ENCODE results near the gene TRAPPC2L. TPM values are rescaled to one million over a fixed set of nuclear protein-coding genes. Genes with fewer than 3 reads are reported as not detected.

Gene TRAPPC2L
- total RNA-seq, 2 experiments from 2014 or later, result 27.6 to 44.9 TPM

GRCh38 chr16:88886420-88886844 is 29.5 kb downstream of the TRAPPC2L start:
- TF ChIP-seq, protein P1, sequence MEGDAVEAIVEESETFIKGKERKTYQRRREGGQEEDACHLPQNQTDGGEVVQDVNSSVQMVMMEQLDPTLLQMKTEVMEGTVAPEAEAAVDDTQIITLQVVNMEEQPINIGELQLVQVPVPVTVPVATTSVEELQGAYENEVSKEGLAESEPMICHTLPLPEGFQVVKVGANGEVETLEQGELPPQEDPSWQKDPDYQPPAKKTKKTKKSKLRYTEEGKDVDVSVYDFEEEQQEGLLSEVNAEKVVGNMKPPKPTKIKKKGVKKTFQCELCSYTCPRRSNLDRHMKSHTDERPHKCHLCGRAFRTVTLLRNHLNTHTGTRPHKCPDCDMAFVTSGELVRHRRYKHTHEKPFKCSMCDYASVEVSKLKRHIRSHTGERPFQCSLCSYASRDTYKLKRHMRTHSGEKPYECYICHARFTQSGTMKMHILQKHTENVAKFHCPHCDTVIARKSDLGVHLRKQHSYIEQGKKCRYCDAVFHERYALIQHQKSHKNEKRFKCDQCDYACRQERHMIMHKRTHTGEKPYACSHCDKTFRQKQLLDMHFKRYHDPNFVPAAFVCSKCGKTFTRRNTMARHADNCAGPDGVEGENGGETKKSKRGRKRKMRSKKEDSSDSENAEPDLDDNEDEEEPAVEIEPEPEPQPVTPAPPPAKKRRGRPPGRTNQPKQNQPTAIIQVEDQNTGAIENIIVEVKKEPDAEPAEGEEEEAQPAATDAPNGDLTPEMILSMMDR (conservative IDR thresholded peaks at IDR 0.05; ENCODE audit: low read length), result no peak
- TF ChIP-seq EZH2phosphoT487 (IDR thresholded peaks at IDR 0.05; ENCODE audit: borderline replicate concordance, low read depth, low read length), result no peak

DNA sequence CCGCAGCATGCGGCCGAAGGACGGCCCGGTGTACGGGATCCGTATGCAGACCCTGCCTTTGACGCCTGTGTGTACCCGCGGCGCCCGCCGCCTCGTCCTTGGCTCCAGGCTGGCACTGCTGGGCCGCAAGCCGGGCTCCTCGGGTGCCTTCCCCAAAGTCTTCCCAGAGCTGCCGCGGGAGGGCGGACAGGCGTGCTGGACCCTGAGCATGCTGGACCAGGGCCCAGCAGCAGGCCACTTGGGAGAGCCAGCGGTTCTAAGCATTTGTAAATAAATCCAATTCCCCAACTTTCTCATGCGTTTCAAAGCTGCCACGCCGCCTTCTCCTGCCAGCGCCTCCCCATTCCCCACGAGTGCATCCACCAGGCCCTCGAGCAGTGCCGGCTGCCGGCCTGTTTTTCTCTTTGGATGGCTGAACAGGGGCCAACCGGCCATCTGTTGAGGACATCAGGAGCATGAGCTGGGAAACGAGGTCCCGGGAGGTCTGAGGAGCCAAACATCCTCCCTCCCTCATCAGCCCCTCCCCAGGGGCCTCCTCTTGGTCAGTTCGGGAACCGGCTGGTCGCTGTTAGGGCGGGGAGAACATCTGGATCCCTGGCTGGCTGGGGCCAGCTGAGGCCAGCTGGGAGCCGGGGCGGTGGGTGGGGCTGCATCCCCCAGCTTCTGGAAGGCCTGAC is 30.1 kb downstream of the TRAPPC2L start:
- Histone ChIP-seq H3K79me2 (ENCODE audit: insufficient read depth, low read depth, low read length) (no peaks in the 10 kb centered on the region), H4K20me1 (ENCODE audit: insufficient read depth, low read length) (no peaks in the 10 kb centered on the region), H3K4me2 (ENCODE audit: low read length) (no peak overlapping the region), H3K4me1 (ENCODE audit: insufficient read depth, low read length, poor library complexity, severe bottlenecking) (no peaks in the 10 kb centered on the region), H2AFZ (ENCODE audit: low read length) (no peak overlapping the region), H3K9me3 (ENCODE audit: low read length) (no peaks in the 10 kb centered on the region), H3K36me3 (ENCODE audit: insufficient read depth, low read length) (no peaks in the 10 kb centered on the region), H3K9me2 (ENCODE audit: insufficient read depth, low read length) (no peaks in the 10 kb centered on the region), H3K4me3 (ENCODE audit: low read depth, low read length, poor library complexity, severe bottlenecking) (no peak overlapping the region), H3K27ac (ENCODE audit: low read depth, low read length, poor library complexity, severe bottlenecking) (no peak overlapping the region)
- no peak for DNase-seq (ENCODE audit: low spot score)
- no TSS peak for BruUV-seq (replicated peaks)
- POLR2A ChIA-PET, result no interaction called here
- TF ChIP-seq EZH2phosphoT487 (IDR thresholded peaks at IDR 0.05; ENCODE audit: borderline replicate concordance, low read depth, low read length), result no peak
- TF ChIP-seq, protein P1 (conservative IDR thresholded peaks at IDR 0.05; ENCODE audit: low read length), result no peak
- intact Hi-C loops (cut with micrococcal nuclease; ENCODE audit: unreplicated experiment), result no loop called here
- CTCF ChIA-PET (ENCODE audit: unreplicated experiment), result no interaction called here

More at GRCh38 chr16:88886420-88886844, 29.5 kb downstream of the TRAPPC2L start:
- DNase-seq (ENCODE audit: low spot score), result no peak
- Histone ChIP-seq H4K20me1 (ENCODE audit: insufficient read depth, low read length) (no peaks in the 10 kb centered on the region), H3K4me2 (ENCODE audit: low read length) (no peak overlapping the region), H3K36me3 (ENCODE audit: insufficient read depth, low read length) (no peaks in the 10 kb centered on the region), H3K4me1 (ENCODE audit: insufficient read depth, low read length, poor library complexity, severe bottlenecking) (no peaks in the 10 kb centered on the region), H3K9me2 (ENCODE audit: insufficient read depth, low read length) (no peaks in the 10 kb centered on the region), H3K27ac (ENCODE audit: low read depth, low read length, poor library complexity, severe bottlenecking) (no peak overlapping the region), H3K4me3 (ENCODE audit: low read depth, low read length, poor library complexity, severe bottlenecking) (no peak overlapping the region), H3K79me2 (ENCODE audit: insufficient read depth, low read depth, low read length) (no peaks in the 10 kb centered on the region), H2AFZ (ENCODE audit: low read length) (no peak overlapping the region), H3K9me3 (ENCODE audit: low read length) (no peaks in the 10 kb centered on the region)
- ChIA-PET CTCF (ENCODE audit: unreplicated experiment) (no interaction called here), POLR2A (no interaction called here)
- no TSS peak for BruUV-seq (replicated peaks)
- intact Hi-C loops (cut with micrococcal nuclease; ENCODE audit: unreplicated experiment), result no loop called here

DNA sequence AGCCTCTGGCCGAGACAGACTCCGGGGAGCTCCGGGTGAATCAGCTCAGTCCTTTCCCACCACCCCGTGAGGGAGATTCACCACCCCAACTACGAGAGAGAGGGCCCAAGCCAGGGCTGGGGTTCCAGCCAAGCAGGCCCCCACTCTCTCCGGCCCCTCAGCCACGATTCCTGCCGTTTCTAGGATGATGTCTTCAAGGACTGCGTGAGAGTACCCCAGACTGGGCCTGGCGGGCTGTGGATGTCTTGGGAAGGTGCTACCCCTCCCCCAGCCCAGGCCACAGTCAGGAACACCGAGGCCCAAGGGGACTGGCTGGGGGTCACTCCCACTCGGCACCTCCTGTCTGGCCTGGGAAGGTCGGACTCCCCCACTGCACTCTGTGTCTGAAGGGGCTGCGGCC is 31.1 kb downstream of the TRAPPC2L start:
- POLR2A ChIA-PET, result no interaction called here
- no peaks in the 10 kb centered on the region for H4K20me1 ChIP-seq (ENCODE audit: insufficient read depth, low read length)

More for the DNA sequence above, 31.1 kb downstream of the TRAPPC2L start:
- no peaks in the 10 kb centered on the region for H3K4me1 ChIP-seq (ENCODE audit: insufficient read depth, low read length, poor library complexity, severe bottlenecking)
- H3K4me3 ChIP-seq (ENCODE audit: low read depth, low read length, poor library complexity, severe bottlenecking), result no peak overlapping the region
- no peak for DNase-seq (ENCODE audit: low spot score)
- BruUV-seq (replicated peaks), result no TSS peak
- H3K79me2 ChIP-seq (ENCODE audit: insufficient read depth, low read depth, low read length), result no peaks in the 10 kb centered on the region
- no peaks in the 10 kb centered on the region for H3K9me2 ChIP-seq (ENCODE audit: insufficient read depth, low read length)
- intact Hi-C loops (cut with micrococcal nuclease; ENCODE audit: unreplicated experiment), result no loop called here
- CTCF ChIA-PET (ENCODE audit: unreplicated experiment), result no interaction called here
- H3K9me3 ChIP-seq (ENCODE audit: low read length), result no peaks in the 10 kb centered on the region
- no peak overlapping the region for H3K4me2 ChIP-seq (ENCODE audit: low read length)
- no peak overlapping the region for H3K27ac ChIP-seq (ENCODE audit: low read depth, low read length, poor library complexity, severe bottlenecking)
- TF ChIP-seq EZH2phosphoT487 (IDR thresholded peaks at IDR 0.05; ENCODE audit: borderline replicate concordance, low read depth, low read length), result no peak
- TF ChIP-seq, protein P1 (conservative IDR thresholded peaks at IDR 0.05; ENCODE audit: low read length), result no peak
- no peaks in the 10 kb centered on the region for H3K36me3 ChIP-seq (ENCODE audit: insufficient read depth, low read length)
- no peak overlapping the region for H2AFZ ChIP-seq (ENCODE audit: low read length)
